ENCODE measurements around the gene TIMM50. TPM values are rescaled to one million over a fixed set of nuclear protein-coding genes. Genes with fewer than 3 reads are reported as not detected.

Gene TIMM50
- total RNA-seq, 1 experiment from 2014 or later: 85.5 TPM

DNA sequence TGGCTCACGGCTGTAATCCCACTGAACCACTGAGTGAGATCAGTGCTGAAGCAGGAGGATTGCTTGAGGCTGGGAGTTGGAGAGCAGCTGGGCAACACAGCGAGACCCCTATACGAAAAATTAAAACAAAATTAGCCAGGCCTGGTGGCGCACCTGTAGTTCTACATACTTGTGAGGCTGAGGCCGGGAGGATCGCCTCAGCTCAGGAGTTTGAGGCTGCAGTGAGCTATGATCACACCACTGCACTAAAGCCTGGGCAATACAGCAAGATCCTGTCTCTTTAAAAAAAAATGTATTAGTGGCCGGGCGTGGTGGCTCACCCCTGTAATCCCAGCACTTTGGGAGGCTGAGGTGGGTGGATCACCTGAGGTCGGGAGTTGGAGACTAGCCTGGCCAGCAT lies 28.0 kb downstream of the TIMM50 start:
- Histone ChIP-seq H3K79me2 (ENCODE audit: low read depth) (no peaks in the 10 kb centered on the region), H3K4me1 (replicated peaks; ENCODE audit: insufficient read depth) (no peaks in the 10 kb centered on the region), H3K9me2 (ENCODE audit: insufficient read depth) (no peaks in the 10 kb centered on the region), H3K27ac (no peak overlapping the region), H3K9me3 (ENCODE audit: insufficient read depth, low read depth) (no peaks in the 10 kb centered on the region), H3F3A (ENCODE audit: insufficient read depth, low read depth) (peaks cover 4% of the 10 kb centered on the region; the same call in 1 of the 2 replicates), H3K36me3 (ENCODE audit: low read depth) (no peaks in the 10 kb centered on the region), H4K20me1 (ENCODE audit: insufficient read depth) (no peaks in the 10 kb centered on the region), H3K4me2 (no peak overlapping the region), H3K27me3 (ENCODE audit: insufficient read depth, low read depth) (peaks cover 37% of the 10 kb centered on the region), H2AFZ (no peak overlapping the region), H3K4me3 (no peak overlapping the region)
- ChIA-PET POLR2A (ENCODE audit: unreplicated experiment) (no interaction called here), CTCF (no interaction called here)
- no peak for DNase-seq
- intact Hi-C loops (cut with micrococcal nuclease; ENCODE audit: unreplicated experiment): no loop called here
- TF ChIP-seq, protein P1, sequence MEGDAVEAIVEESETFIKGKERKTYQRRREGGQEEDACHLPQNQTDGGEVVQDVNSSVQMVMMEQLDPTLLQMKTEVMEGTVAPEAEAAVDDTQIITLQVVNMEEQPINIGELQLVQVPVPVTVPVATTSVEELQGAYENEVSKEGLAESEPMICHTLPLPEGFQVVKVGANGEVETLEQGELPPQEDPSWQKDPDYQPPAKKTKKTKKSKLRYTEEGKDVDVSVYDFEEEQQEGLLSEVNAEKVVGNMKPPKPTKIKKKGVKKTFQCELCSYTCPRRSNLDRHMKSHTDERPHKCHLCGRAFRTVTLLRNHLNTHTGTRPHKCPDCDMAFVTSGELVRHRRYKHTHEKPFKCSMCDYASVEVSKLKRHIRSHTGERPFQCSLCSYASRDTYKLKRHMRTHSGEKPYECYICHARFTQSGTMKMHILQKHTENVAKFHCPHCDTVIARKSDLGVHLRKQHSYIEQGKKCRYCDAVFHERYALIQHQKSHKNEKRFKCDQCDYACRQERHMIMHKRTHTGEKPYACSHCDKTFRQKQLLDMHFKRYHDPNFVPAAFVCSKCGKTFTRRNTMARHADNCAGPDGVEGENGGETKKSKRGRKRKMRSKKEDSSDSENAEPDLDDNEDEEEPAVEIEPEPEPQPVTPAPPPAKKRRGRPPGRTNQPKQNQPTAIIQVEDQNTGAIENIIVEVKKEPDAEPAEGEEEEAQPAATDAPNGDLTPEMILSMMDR (conservative IDR thresholded peaks at IDR 0.05): no peak
- TF ChIP-seq EZH2 (IDR thresholded peaks at IDR 0.05; ENCODE audit: low read depth): no peak
- no TSS peak for BruUV-seq (replicated peaks)

DNA sequence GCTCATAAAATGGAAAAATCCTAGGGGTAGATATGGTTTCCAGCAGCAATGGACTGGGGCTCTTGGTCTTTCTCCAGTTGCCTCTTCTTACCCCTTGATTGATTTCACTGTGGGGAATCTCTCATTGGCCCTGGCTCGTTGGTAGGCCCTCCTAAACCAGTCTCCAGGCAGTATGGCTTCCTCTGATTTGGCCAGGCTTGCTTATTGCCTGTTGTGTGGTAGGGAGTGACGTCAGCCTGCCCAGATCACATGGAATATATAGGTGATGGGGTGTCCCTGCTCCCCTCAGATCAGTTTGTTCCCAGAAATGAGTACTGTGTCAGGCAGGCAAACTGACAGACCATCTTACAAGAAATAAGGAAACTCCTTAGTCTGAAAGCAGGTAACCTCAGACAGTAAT lies 28.6 kb downstream of the TIMM50 start:
- Histone ChIP-seq H3K9me2 (ENCODE audit: insufficient read depth) (no peaks in the 10 kb centered on the region), H3K9me3 (ENCODE audit: insufficient read depth, low read depth) (no peaks in the 10 kb centered on the region), H4K20me1 (ENCODE audit: insufficient read depth) (no peaks in the 10 kb centered on the region), H3F3A (ENCODE audit: insufficient read depth, low read depth) (peaks cover 4% of the 10 kb centered on the region; the same call in 1 of the 2 replicates), H3K27ac (no peak overlapping the region), H3K4me2 (no peak overlapping the region), H2AFZ (no peak overlapping the region), H3K79me2 (ENCODE audit: low read depth) (no peaks in the 10 kb centered on the region), H3K27me3 (ENCODE audit: insufficient read depth, low read depth) (peaks cover 31% of the 10 kb centered on the region), H3K4me3 (no peak overlapping the region), H3K36me3 (ENCODE audit: low read depth) (no peaks in the 10 kb centered on the region), H3K4me1 (replicated peaks; ENCODE audit: insufficient read depth) (no peaks in the 10 kb centered on the region)
- intact Hi-C loops (cut with micrococcal nuclease; ENCODE audit: unreplicated experiment): no loop called here
- DNase-seq: no peak
- TF ChIP-seq, protein P1 (conservative IDR thresholded peaks at IDR 0.05): no peak
- no peak for TF ChIP-seq EZH2 (IDR thresholded peaks at IDR 0.05; ENCODE audit: low read depth)
- BruUV-seq (replicated peaks): no TSS peak
- POLR2A ChIA-PET (ENCODE audit: unreplicated experiment): no interaction called here
- CTCF ChIA-PET: no interaction called here

DNA sequence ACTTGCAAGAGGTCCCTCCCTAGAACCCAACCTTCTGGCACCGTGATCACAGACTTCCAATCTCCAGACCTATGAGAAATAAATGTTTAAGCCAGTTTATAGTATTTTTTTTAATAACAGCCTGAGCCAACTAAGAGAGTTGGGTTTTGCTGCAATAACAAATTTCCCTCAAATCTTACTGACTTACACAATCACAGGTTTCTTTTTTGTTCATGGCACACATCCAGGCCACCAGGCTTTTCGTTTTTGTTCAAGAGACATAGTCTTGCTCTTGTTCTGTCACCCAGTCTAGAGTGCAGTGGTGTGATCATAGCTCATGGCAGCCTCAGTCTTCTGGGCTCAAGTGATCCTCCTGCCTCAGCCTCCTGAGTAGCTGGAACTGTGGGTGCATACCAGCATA lies 32.4 kb downstream of the TIMM50 start:
- Histone ChIP-seq H4K20me1 (ENCODE audit: insufficient read depth) (no peaks in the 10 kb centered on the region), H3K9me3 (ENCODE audit: insufficient read depth, low read depth) (no peaks in the 10 kb centered on the region), H3K4me1 (replicated peaks; ENCODE audit: insufficient read depth) (no peaks in the 10 kb centered on the region), H2AFZ (no peak overlapping the region), H3K27me3 (ENCODE audit: insufficient read depth, low read depth) (peaks cover 11% of the 10 kb centered on the region), H3K4me3 (no peak overlapping the region), H3K4me2 (no peak overlapping the region), H3K36me3 (ENCODE audit: low read depth) (no peaks in the 10 kb centered on the region), H3K9me2 (ENCODE audit: insufficient read depth) (no peaks in the 10 kb centered on the region), H3K79me2 (ENCODE audit: low read depth) (no peaks in the 10 kb centered on the region), H3K27ac (no peak overlapping the region), H3F3A (ENCODE audit: insufficient read depth, low read depth) (no peaks in the 10 kb centered on the region)
- DNase-seq: no peak
- POLR2A ChIA-PET (ENCODE audit: unreplicated experiment): no interaction called here
- CTCF ChIA-PET: no interaction called here
- TF ChIP-seq EZH2 (IDR thresholded peaks at IDR 0.05; ENCODE audit: low read depth): no peak
- TF ChIP-seq, protein P1 (conservative IDR thresholded peaks at IDR 0.05): no peak
- BruUV-seq (replicated peaks): no TSS peak
- intact Hi-C loops (cut with micrococcal nuclease; ENCODE audit: unreplicated experiment): no loop called here

Measured in PC-9 (cell line).